CD14-positive monocyte (primary cell): ENCODE results near the gene LOXL3. TPM values are rescaled to one million over a fixed set of nuclear protein-coding genes. Genes with fewer than 3 reads are reported as not detected.

Experiments used
- DNase-seq, 3 donors: peaks; one replicate each; pipeline ENCODE4 v3.0.0-alpha.2; 2011 to 2022
- H2AFZ ChIP-seq: 2 replicates; pipeline ENCODE4 v1.6.0; 2012; ENCODE audit warnings: mild to moderate bottlenecking, low read depth, low read length, inconsistent platforms; ENCODE audit not compliant: insufficient read depth, poor library complexity, severe bottlenecking
- H3K27ac ChIP-seq, 2 donors: 1 replicate in 1 of 2; 2 replicates in 1 of 2; pipeline ENCODE4 v1.5.1; 2012 to 2013; ENCODE audit warnings: low read length in 2 of 2, control low read depth in 1 of 2, inconsistent platforms in 1 of 2, low read depth in 1 of 2, mild to moderate bottlenecking in 1 of 2
- H3K27me3 ChIP-seq, 2 donors: one replicate each; pipeline versions ENCODE4 v1.6.0 to v1.6.1; 2011 to 2013; ENCODE audit warnings: low read length in 2 of 2; ENCODE audit not compliant: control insufficient read depth in 2 of 2, insufficient read depth in 2 of 2
- H3K36me3 ChIP-seq, 2 donors: replicated peaks in 1 of 2; 1 replicate in 1 of 2; 2 replicates in 1 of 2; pipeline versions ENCODE4 v1.5.1 to v1.6.1; 2012 to 2013; ENCODE audit warnings: low read length in 2 of 2, control low read depth in 1 of 2, inconsistent platforms in 1 of 2, mild to moderate bottlenecking in 1 of 2; ENCODE audit not compliant: insufficient read depth in 2 of 2, control insufficient read depth in 1 of 2
- H3K4me1 ChIP-seq, 2 donors: 1 replicate in 1 of 2; 2 replicates in 1 of 2; pipeline versions ENCODE4 v1.5.1 to v1.6.1; 2012 to 2013; ENCODE audit warnings: low read length in 2 of 2, control low read depth in 1 of 2, inconsistent platforms in 1 of 2, mild to moderate bottlenecking in 1 of 2, moderate library complexity in 1 of 2; ENCODE audit not compliant: insufficient read depth in 2 of 2, control insufficient read depth in 1 of 2
- H3K4me2 ChIP-seq: replicated peaks from 2 replicates; pipeline ENCODE3; 2012; ENCODE audit warnings: low read length, moderate library complexity, mild to moderate bottlenecking; ENCODE audit not compliant: poor library complexity, severe bottlenecking; ENCODE audit errors: extremely low read depth
- H3K4me3 ChIP-seq, 3 experiments: fragments of 200-600 bp in 1 of 3; sonication (generic) in 1 of 3; replicated peaks in 1 of 3; 1 replicate in 2 of 3; 2 replicates in 1 of 3; pipeline ENCODE4 v1.5.1; 2011 to 2013; ENCODE audit warnings: low read length in 3 of 3, mild to moderate bottlenecking in 3 of 3, control low read depth in 2 of 3, low read depth in 2 of 3, inconsistent platforms in 1 of 3, moderate library complexity in 1 of 3
- H3K79me2 ChIP-seq: 2 replicates; pipeline ENCODE4 v1.6.0; 2012; ENCODE audit warnings: mild to moderate bottlenecking, control low read depth, inconsistent platforms, low read length, moderate library complexity; ENCODE audit not compliant: insufficient read depth
- H3K9ac ChIP-seq: 2 replicates; pipeline ENCODE4 v1.6.0; 2017; ENCODE audit warnings: low read length, mild to moderate bottlenecking; ENCODE audit not compliant: insufficient read depth, poor library complexity, severe bottlenecking
- H3K9me3 ChIP-seq, 2 donors: replicated peaks in 1 of 2; 1 replicate in 1 of 2; 2 replicates in 1 of 2; pipeline versions ENCODE4 v1.5.1 to v1.6.1; 2012 to 2013; ENCODE audit warnings: low read length in 2 of 2, control low read depth in 1 of 2; ENCODE audit not compliant: control insufficient read depth in 1 of 2, insufficient read depth in 1 of 2
- H4K20me1 ChIP-seq: 2 replicates; pipeline ENCODE4 v1.6.0; 2012; ENCODE audit warnings: mild to moderate bottlenecking, low read length, control low read depth, moderate library complexity; ENCODE audit not compliant: insufficient read depth
- H3K27ac Mint-ChIP-seq, 7 donors: one replicate each; pipeline ENCODE4 v1.8.0; 2020; ENCODE audit warnings: mild to moderate bottlenecking in 7 of 7, mixed read lengths in 7 of 7, moderate library complexity in 6 of 7, inconsistent platforms in 2 of 7
- H3K27me3 Mint-ChIP-seq, 3 donors: one replicate each; pipeline ENCODE4 v1.8.0; 2021 to 2022; ENCODE audit warnings: low read depth in 3 of 3, mild to moderate bottlenecking in 3 of 3, mixed read lengths in 3 of 3, moderate library complexity in 3 of 3, inconsistent platforms in 1 of 3
- H3K36me3 Mint-ChIP-seq, 2 donors: one replicate each; pipeline ENCODE4 v1.8.0; 2020; ENCODE audit warnings: mixed read lengths in 2 of 2, inconsistent platforms in 1 of 2, mild to moderate bottlenecking in 1 of 2
- H3K4me1 Mint-ChIP-seq: one replicate; pipeline ENCODE4 v1.8.0; 2020; ENCODE audit warnings: mild to moderate bottlenecking, mixed read lengths
- H3K4me3 Mint-ChIP-seq, 2 donors: one replicate each; pipeline ENCODE4 v1.8.0; 2020; ENCODE audit warnings: mild to moderate bottlenecking in 2 of 2, mixed read lengths in 2 of 2, moderate library complexity in 1 of 2
- H3K9me3 Mint-ChIP-seq, 7 donors: one replicate each; pipeline ENCODE4 v1.8.0; 2020 to 2022; ENCODE audit warnings: mixed read lengths in 7 of 7, mild to moderate bottlenecking in 6 of 7, moderate library complexity in 6 of 7, inconsistent platforms in 2 of 7
- WGBS: methylation state at CpG from one replicate; pipeline ENCODE4 v1.1.5; 2013; ENCODE audit warnings: missing lambda C conversion rate; ENCODE audit not compliant: insufficient coverage; 5-methylcytosine and 5-hydroxymethylcytosine counted together
- intact Hi-C, 2 donors: fragments of 100-400 bp; cut with micrococcal nuclease; formaldehyde crosslinking; loops; one replicate each; pipeline versions ENCODE4 v1.15.0 to v1.15.1; 2023
- polyA plus RNA-seq, 3 donors: library from polyadenylated mRNA; depleted of rRNA in 1 of 3; unstranded in 2 of 3; stranded (reverse) in 1 of 3; fragments of 300-500 nt in 2 of 3; fragments of >200 nt in 1 of 3; fragmentation: Illumina TruSeq in 2 of 3; gene quantifications; 1 replicate in 2 of 3; 2 replicates in 1 of 3; pipeline ENCODE4 v1.2.3, GENCODE V29; 2012 to 2021
- TF ChIP-seq, protein P1 (sequence below): fragments of 200-600 bp; IDR thresholded peaks from one replicate; pipeline ENCODE4 v1.8.0; 2022; ENCODE audit warnings: antibody characterized with exemption, mild to moderate bottlenecking

LOXL3 gene
- polyA plus RNA-seq, 3 donors = 18.2 to 35.0 (median 18.5) TPM

GRCh38 chr2:74566754-74567085 lies 13.0 kb upstream of the LOXL3 start:
- no peaks in the 10 kb centered on the region for H3K27me3 ChIP-seq
- H3K79me2 ChIP-seq = no peaks in the 10 kb centered on the region
- H3K4me3 ChIP-seq = peak overlapping the region in 1 of 3 experiments; percentile 34
- intact Hi-C loops = no loop called here
- no peaks in the 10 kb centered on the region for H3K36me3 ChIP-seq
- no peaks in the 10 kb centered on the region for H3K27me3 Mint-ChIP-seq
- H3K4me1 Mint-ChIP-seq = peaks cover 57% of the 10 kb centered on the region
- peak overlapping the region; percentile 3 to 19 for H3K4me3 Mint-ChIP-seq
- H3K27ac Mint-ChIP-seq = peak overlapping the region; percentile 77 to 94 (median 91)
- H3K4me2 ChIP-seq = peak overlapping the region; percentile 47
- H3K27ac ChIP-seq = peak overlapping the region in 1 of 2 donors; percentile 77
- no peak overlapping the region for H3K9ac ChIP-seq
- no peaks in the 10 kb centered on the region for H3K9me3 ChIP-seq
- TF ChIP-seq, protein P1, sequence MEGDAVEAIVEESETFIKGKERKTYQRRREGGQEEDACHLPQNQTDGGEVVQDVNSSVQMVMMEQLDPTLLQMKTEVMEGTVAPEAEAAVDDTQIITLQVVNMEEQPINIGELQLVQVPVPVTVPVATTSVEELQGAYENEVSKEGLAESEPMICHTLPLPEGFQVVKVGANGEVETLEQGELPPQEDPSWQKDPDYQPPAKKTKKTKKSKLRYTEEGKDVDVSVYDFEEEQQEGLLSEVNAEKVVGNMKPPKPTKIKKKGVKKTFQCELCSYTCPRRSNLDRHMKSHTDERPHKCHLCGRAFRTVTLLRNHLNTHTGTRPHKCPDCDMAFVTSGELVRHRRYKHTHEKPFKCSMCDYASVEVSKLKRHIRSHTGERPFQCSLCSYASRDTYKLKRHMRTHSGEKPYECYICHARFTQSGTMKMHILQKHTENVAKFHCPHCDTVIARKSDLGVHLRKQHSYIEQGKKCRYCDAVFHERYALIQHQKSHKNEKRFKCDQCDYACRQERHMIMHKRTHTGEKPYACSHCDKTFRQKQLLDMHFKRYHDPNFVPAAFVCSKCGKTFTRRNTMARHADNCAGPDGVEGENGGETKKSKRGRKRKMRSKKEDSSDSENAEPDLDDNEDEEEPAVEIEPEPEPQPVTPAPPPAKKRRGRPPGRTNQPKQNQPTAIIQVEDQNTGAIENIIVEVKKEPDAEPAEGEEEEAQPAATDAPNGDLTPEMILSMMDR = no peak
- H4K20me1 ChIP-seq = no peaks in the 10 kb centered on the region
- H3K9me3 Mint-ChIP-seq = peaks cover 0 to 3% (median 0%) of the 10 kb centered on the region in 7 donors
- peak in 2 of 3 donors; percentile 53 to 62 for DNase-seq
- peak overlapping the region; percentile 52 for H2AFZ ChIP-seq
- peaks cover 0 to 4% of the 10 kb centered on the region in 2 donors for H3K36me3 Mint-ChIP-seq
- H3K4me1 ChIP-seq = peaks cover 62 to 69% of the 10 kb centered on the region in 2 donors

DNA sequence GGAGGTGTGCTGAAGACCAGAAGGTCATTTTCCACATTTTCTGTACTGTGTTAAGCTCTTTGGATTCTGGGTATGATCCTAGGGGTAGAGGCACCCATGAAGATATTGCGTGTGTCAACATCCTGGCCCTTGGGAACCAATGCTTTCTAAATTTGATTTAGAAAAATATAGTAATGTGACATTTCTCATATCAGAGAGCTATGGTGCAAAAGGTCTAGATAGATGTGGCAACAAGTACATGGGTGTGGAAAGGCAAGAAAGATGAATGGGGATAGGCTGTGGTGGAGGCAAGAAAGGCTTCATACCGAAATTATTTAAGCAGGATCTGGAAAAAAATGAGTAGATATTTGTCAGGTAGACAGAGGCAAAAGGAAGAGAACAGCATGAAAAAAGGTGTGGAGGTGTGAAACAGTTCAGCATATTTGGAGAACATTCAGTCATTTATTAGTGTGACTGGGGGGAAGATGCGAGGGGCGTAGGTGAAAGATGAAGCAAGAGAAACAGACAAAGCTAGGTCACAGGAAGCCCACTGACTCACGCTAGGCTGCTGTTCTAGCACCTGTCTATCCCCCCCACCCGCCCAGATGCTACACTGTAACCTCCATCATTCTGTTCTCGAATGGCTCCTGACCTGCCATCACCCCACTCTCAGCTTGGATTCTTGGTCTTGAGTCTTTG lies 12.5 kb upstream of the LOXL3 start:
- intact Hi-C loops = no loop called here
- peak overlapping the region; percentile 47 for H3K4me2 ChIP-seq

More for the DNA sequence above, 12.5 kb upstream of the LOXL3 start:
- WGBS = 73% methylated on average over 3 of the region's 7 CpGs
- peaks cover 59 to 67% of the 10 kb centered on the region in 2 donors for H3K4me1 ChIP-seq
- no peaks in the 10 kb centered on the region for H3K36me3 ChIP-seq
- DNase-seq = peak in 1 of 3 donors; percentile 33
- H2AFZ ChIP-seq = peak overlapping the region; percentile 52
- Mint-ChIP-seq H3K36me3 (peaks cover 0 to 4% of the 10 kb centered on the region in 2 donors), H3K4me1 (peaks cover 62% of the 10 kb centered on the region), H3K27ac (peak overlapping the region; percentile 77 to 94 (median 91)), H3K9me3 (peaks cover 0 to 3% (median 0%) of the 10 kb centered on the region in 7 donors), H3K4me3 (peak overlapping the region; percentile 3 to 19), H3K27me3 (no peaks in the 10 kb centered on the region)
- H3K79me2 ChIP-seq = no peaks in the 10 kb centered on the region
- no peaks in the 10 kb centered on the region for H3K9me3 ChIP-seq
- TF ChIP-seq, protein P1 = no peak
- peak overlapping the region in 1 of 3 experiments; percentile 34 for H3K4me3 ChIP-seq
- no peaks in the 10 kb centered on the region for H4K20me1 ChIP-seq
- H3K27ac ChIP-seq = peak overlapping the region in 1 of 2 donors; percentile 77
- no peak overlapping the region for H3K9ac ChIP-seq
- H3K27me3 ChIP-seq = no peaks in the 10 kb centered on the region
